WTC11 (cell line): Measurements from ENCODE around the gene XAGE1B. TPM values are rescaled to one million over a fixed set of nuclear protein-coding genes. Genes with fewer than 3 reads are reported as not detected.
"Not testable (repeated sequence)": the region's sequence is repeated elsewhere in the genome, so short reads cannot be mapped to it uniquely, and the experiment has no call there.

Experiments used
- ATAC-seq: fragments of 200-7000 bp; cut with Tn5 transposase; 2 replicates; pipeline ENCODE4 v1.10.0; 2021; ENCODE audit warnings: mild to moderate bottlenecking, moderate library complexity
- CTCF ChIA-PET: fragments of 300-600 bp; sonication (Branson Sonifier 250); formaldehyde crosslinking; loops from one replicate; lab custom pipeline; 2021; ENCODE audit warnings: antibody characterized with exemption; lab: Charles Lee
- POLR2A ChIA-PET: fragments of 350-600 bp; sonication (Branson Sonifier 250); formaldehyde crosslinking; loops from one replicate; lab custom pipeline; 2021; ENCODE audit warnings: antibody characterized with exemption; lab: Charles Lee
- DNase-seq: peaks from one replicate; pipeline ENCODE4 v3.0.0; 2021; ENCODE audit warnings: low spot score
- H3K27ac Mint-ChIP-seq: 2 replicates; pipeline ENCODE4 v1.8.0; 2021; ENCODE audit warnings: mixed read lengths
- H3K27me3 Mint-ChIP-seq: 2 replicates; pipeline ENCODE4 v1.8.0; 2021; ENCODE audit warnings: low read depth, mild to moderate bottlenecking, moderate library complexity, mixed read lengths
- H3K36me3 Mint-ChIP-seq: 2 replicates; pipeline ENCODE4 v1.8.0; 2021; ENCODE audit warnings: mixed read lengths
- H3K4me1 Mint-ChIP-seq: 2 replicates; pipeline ENCODE4 v1.8.0; 2022; ENCODE audit warnings: mixed read lengths
- H3K4me3 Mint-ChIP-seq: 2 replicates; pipeline ENCODE4 v1.8.0; 2021; ENCODE audit warnings: mild to moderate bottlenecking, moderate library complexity, mixed read lengths
- H3K9me3 Mint-ChIP-seq: 2 replicates; pipeline ENCODE4 v1.8.0; 2021; ENCODE audit warnings: mixed read lengths
- ARID4B ChIP-seq: sonication (generic); formaldehyde crosslinking; IDR thresholded peaks from 2 replicates; pipeline ENCODE4 v1.8.0; 2023; ENCODE audit warnings: missing genetic modification reagents, mild to moderate bottlenecking, borderline replicate concordance
- ATF1 ChIP-seq: sonication (generic); formaldehyde crosslinking; IDR thresholded peaks from 2 replicates; pipeline ENCODE4 v1.8.1; 2023; ENCODE audit warnings: mild to moderate bottlenecking, moderate library complexity, missing genetic modification reagents
- HMGXB4 ChIP-seq: sonication (generic); formaldehyde crosslinking; IDR thresholded peaks from 2 replicates; pipeline ENCODE4 v1.8.1; 2023; ENCODE audit warnings: mild to moderate bottlenecking, moderate library complexity, missing genetic modification reagents
- JAZF1 ChIP-seq: fragments of 250-450 bp; sonication (Bioruptor Pico); IDR thresholded peaks from 2 replicates; pipeline ENCODE4 v1.9.0; 2021; ENCODE audit warnings: moderate library complexity, mild to moderate bottlenecking, inconsistent platforms
- JUN ChIP-seq: sonication (generic); formaldehyde crosslinking; IDR thresholded peaks from 2 replicates; pipeline ENCODE4 v1.8.0; 2023; ENCODE audit warnings: mild to moderate bottlenecking, missing genetic modification reagents
- NFE2L1 ChIP-seq: sonication (generic); formaldehyde crosslinking; IDR thresholded peaks from 2 replicates; pipeline ENCODE4 v1.8.1; 2023; ENCODE audit warnings: missing genetic modification reagents
- SOX15 ChIP-seq: fragments of 250-450 bp; sonication (Bioruptor Pico); IDR thresholded peaks from 2 replicates; pipeline ENCODE4 v1.9.0; 2021; ENCODE audit warnings: mild to moderate bottlenecking
- STAT6 ChIP-seq: sonication (generic); formaldehyde crosslinking; conservative IDR thresholded peaks from 2 replicates; pipeline ENCODE4 v1.8.1; 2023; ENCODE audit warnings: mild to moderate bottlenecking, low read depth, missing genetic modification reagents, moderate library complexity
- ZNF423 ChIP-seq: fragments of 250-450 bp; sonication (Bioruptor Pico); IDR thresholded peaks from 2 replicates; pipeline ENCODE4 v2.1.2; 2022; ENCODE audit warnings: mild to moderate bottlenecking, moderate library complexity
- ZNF532 ChIP-seq: fragments of 250-450 bp; sonication (Bioruptor Pico); IDR thresholded peaks from 2 replicates; pipeline ENCODE4 v1.9.0; 2021; ENCODE audit warnings: mild to moderate bottlenecking, borderline replicate concordance
- ZSCAN18 ChIP-seq: fragments of 250-450 bp; sonication (Bioruptor Pico); IDR thresholded peaks from 2 replicates; pipeline ENCODE4 v2.1.2; 2022; ENCODE audit warnings: mild to moderate bottlenecking, moderate library complexity
- total RNA-seq: library from RNA; stranded (reverse); gene quantifications from 3 replicates; pipeline ENCODE4 v1.2.3, GENCODE V29; 2021

XAGE1B gene
- total RNA-seq, 1 experiment from 2014 or later = 0.37 TPM

- ATAC-seq = no peak
- Mint-ChIP-seq H3K27me3 (no peaks in the 10 kb centered on the region; the same call in 1 of the 2 replicates), H3K4me1 (peaks cover 8% of the 10 kb centered on the region; the same call in 1 of the 2 replicates), H3K9me3 (no peaks in the 10 kb centered on the region), H3K4me3 (no peak overlapping the region), H3K36me3 (no peaks in the 10 kb centered on the region), H3K27ac (no peak overlapping the region)
- POLR2A ChIA-PET = no interaction called here
- DNase-seq = no peak
- CTCF ChIA-PET = interaction anchor here (0.8 kb wide), 1 partner anchor 18 kb away, joined by 3 read pairs; no protein-coding TSS in a partner anchor
- TF ChIP-seq HMGXB4 (no peak), ZNF423 (CRISPR knock-in tag) (no peak), JAZF1 (CRISPR knock-in tag) (no peak), JUN (CRISPR knock-in tag) (no peak), ARID4B (CRISPR knock-in tag) (no peak), ZSCAN18 (CRISPR knock-in tag) (no peak), ZNF532 (CRISPR knock-in tag) (no peak), SOX15 (CRISPR knock-in tag) (no peak)
Measured at GRCh38 chrX:52544147-52544840, 27.4 kb upstream of the XAGE1B start.

- no peaks in the 10 kb centered on the region for H3K36me3 Mint-ChIP-seq
- DNase-seq (no peak), ATAC-seq (no peak)
- POLR2A ChIA-PET = no interaction called here
- no peak overlapping the region for H3K27ac Mint-ChIP-seq
- no peaks in the 10 kb centered on the region; the same call in 1 of the 2 replicates for H3K27me3 Mint-ChIP-seq
- CTCF ChIA-PET = no interaction called here
- no peaks in the 10 kb centered on the region for H3K9me3 Mint-ChIP-seq
- no peak overlapping the region for H3K4me3 Mint-ChIP-seq
- TF ChIP-seq NFE2L1 (CRISPR knock-in tag) (no peak), ATF1 (CRISPR knock-in tag) (no peak), STAT6 (no peak)
- H3K4me1 Mint-ChIP-seq = peaks cover 8% of the 10 kb centered on the region; the same call in 1 of the 2 replicates
Measured at GRCh38 chrX:52542311-52542710, 25.4 kb upstream of the XAGE1B start.

GRCh38 chrX:52541051-52541450 is 24.2 kb upstream of the XAGE1B start:
- H3K4me1 Mint-ChIP-seq, H3K9me3 Mint-ChIP-seq, H3K36me3 Mint-ChIP-seq, POLR2A ChIA-PET, CTCF ChIA-PET, DNase-seq, ATAC-seq, H3K4me3 Mint-ChIP-seq, H3K27me3 Mint-ChIP-seq, H3K27ac Mint-ChIP-seq: not testable (repeated sequence)

- POLR2A ChIA-PET, H3K9me3 Mint-ChIP-seq, ATAC-seq, H3K27me3 Mint-ChIP-seq, DNase-seq, H3K36me3 Mint-ChIP-seq, H3K27ac Mint-ChIP-seq, H3K4me3 Mint-ChIP-seq, CTCF ChIA-PET, H3K4me1 Mint-ChIP-seq: not testable (repeated sequence)
Measured at GRCh38 chrX:52516110-52516986, 515 bp downstream of the XAGE1B start.
